HepG2 (cell line): ENCODE data around the gene CLDN19. TPM values are rescaled to one million over a fixed set of nuclear protein-coding genes. Genes with fewer than 3 reads are reported as not detected.

Experiments used
- ATAC-seq: fragments of 200-7000 bp; cut with Tn5 transposase; 3 replicates; pipeline ENCODE4 v1.9.1; 2020; ENCODE audit warnings: mild to moderate bottlenecking, moderate library complexity
- BruUV-seq: library from RNA; stranded (reverse); fragments of 400-500 nt; replicated peaks from 2 replicates; lab custom pipeline; 2021; lab: Mats Ljungman, UMichigan
- CTCF ChIA-PET: fragments of 300-600 bp; formaldehyde crosslinking; extraction: SDS; loops from one replicate; lab custom pipeline; 2021; ENCODE audit warnings: low total read pairs, inconsistent platforms, low intra/inter-chr PET ratio; lab: Yijun Ruan, JAX
- POLR2A ChIA-PET: fragments of 350-600 bp; sonication (Branson Sonifier 250); formaldehyde crosslinking; loops from one replicate; lab custom pipeline; 2020; ENCODE audit warnings: antibody characterized with exemption, inconsistent platforms; lab: Yijun Ruan, JAX
- DNase-seq: peaks from one replicate; pipeline ENCODE4 v3.0.0-alpha.2; 2015; ENCODE audit warnings: low spot score
- FAIRE-seq: peaks from 3 replicates; lab custom pipeline; 2011; peaks lifted over from hg19 to GRCh38; lab: Jason Lieb, UNC
- H2AFZ ChIP-seq: one replicate; pipeline ENCODE4 v1.6.1; 2011; ENCODE audit warnings: low read length, inconsistent platforms
- H3K27ac ChIP-seq: fragments of 300-600 bp; 3 replicates; pipeline ENCODE4 v1.8.0; 2011; ENCODE audit warnings: mixed run types, mild to moderate bottlenecking, mixed read lengths, low read length, inconsistent platforms; ENCODE audit not compliant: insufficient read depth; ENCODE audit errors: extremely low read length
- H3K27me3 ChIP-seq, 2 experiments: fragments of 200-600 bp in 1 of 2; 2 replicates in 1 of 2; 3 replicates in 1 of 2; pipeline versions ENCODE4 v1.6.0 to v1.8.0; 2011; ENCODE audit warnings: low read length in 2 of 2, mild to moderate bottlenecking in 2 of 2, moderate library complexity in 2 of 2, inconsistent platforms in 1 of 2; ENCODE audit not compliant: insufficient read depth in 2 of 2, control insufficient read depth in 1 of 2
- H3K36me3 ChIP-seq, 2 experiments: fragments of 200-600 bp in 1 of 2; replicated peaks in 1 of 2; 2 replicates in 1 of 2; 3 replicates in 1 of 2; pipeline versions ENCODE4 v1.5.1 to v1.8.0; 2011; ENCODE audit warnings: low read length in 2 of 2, inconsistent platforms in 1 of 2; ENCODE audit not compliant: insufficient read depth in 2 of 2, control insufficient read depth in 1 of 2
- H3K4me1 ChIP-seq: 2 replicates; pipeline ENCODE4 v1.5.1; 2012; ENCODE audit warnings: low read length, inconsistent platforms; ENCODE audit not compliant: insufficient read depth
- H3K4me2 ChIP-seq: 2 replicates; pipeline ENCODE4 v1.6.0; 2011; ENCODE audit warnings: low read depth, low read length, inconsistent platforms
- H3K4me3 ChIP-seq, 3 experiments: fragments of 200-600 bp in 1 of 3; sonication (generic), shearing (Covaris generic) in 1 of 3; replicated peaks in 1 of 3; 2 replicates each; pipeline ENCODE4 v1.5.1; 2011 to 2016; ENCODE audit warnings: low read length in 3 of 3, inconsistent platforms in 2 of 3, low read depth in 2 of 3, mild to moderate bottlenecking in 2 of 3, control low read depth in 1 of 3, mixed read lengths in 1 of 3; ENCODE audit not compliant: insufficient read depth in 1 of 3
- H3K79me2 ChIP-seq: one replicate; pipeline ENCODE4 v1.6.1; 2011; ENCODE audit warnings: low read length, inconsistent platforms; ENCODE audit not compliant: insufficient read depth
- H3K9ac ChIP-seq: 2 replicates; pipeline ENCODE4 v1.6.0; 2011; ENCODE audit warnings: mild to moderate bottlenecking, low read depth, low read length, inconsistent platforms; ENCODE audit not compliant: insufficient read depth
- H3K9me3 ChIP-seq: 2 replicates; pipeline ENCODE4 v1.5.1; 2012; ENCODE audit warnings: mild to moderate bottlenecking, low read length
- H4K20me1 ChIP-seq: 2 replicates; pipeline ENCODE4 v1.6.0; 2011; ENCODE audit warnings: inconsistent platforms, mild to moderate bottlenecking, low read length, moderate library complexity; ENCODE audit not compliant: insufficient read depth
- CEBPZ ChIP-seq: IDR thresholded peaks from 2 replicates; pipeline ENCODE4 v1.6.1; 2012; ENCODE audit warnings: low read length, improper control_type of control experiment
- GATAD1 ChIP-seq: IDR thresholded peaks from 2 replicates; pipeline ENCODE4 v1.6.1; 2016; ENCODE audit warnings: missing genetic modification reagents, missing compliant biosample characterization
- IKZF1 ChIP-seq: fragments of 450-650 bp; IDR thresholded peaks from 2 replicates; pipeline ENCODE4 v1.7.1; 2016
- KLF16 ChIP-seq, 2 experiments: sonication (generic) in 1 of 2; formaldehyde crosslinking in 1 of 2; IDR thresholded peaks; 2 replicates each; pipeline versions ENCODE4 v1.6.1 to v1.8.0; 2016 to 2023; ENCODE audit warnings: missing genetic modification reagents in 2 of 2, missing compliant biosample characterization in 1 of 2
- RBM39 ChIP-seq: fragments of 200-400 bp; formaldehyde crosslinking; IDR thresholded peaks from one replicate; pipeline ENCODE4 v1.6.1; 2018; ENCODE audit warnings: antibody characterized with exemption, mild to moderate bottlenecking, low read depth, low read length; ENCODE audit not compliant: poor library complexity, severe bottlenecking
- SAP130 ChIP-seq: IDR thresholded peaks from 2 replicates; pipeline ENCODE4 v1.6.1; 2016; ENCODE audit warnings: low read depth
- ZC3H4 ChIP-seq: sonication (generic); formaldehyde crosslinking; IDR thresholded peaks from 2 replicates; pipeline ENCODE4 v1.4.0; 2020; ENCODE audit warnings: missing genetic modification reagents, borderline replicate concordance
- ZNF484 ChIP-seq: sonication (generic); formaldehyde crosslinking; IDR thresholded peaks from 2 replicates; pipeline ENCODE4 v1.5.1; 2020; ENCODE audit warnings: mild to moderate bottlenecking, low read depth, missing genetic modification reagents, borderline replicate concordance
- ZNF574 ChIP-seq: sonication (generic); formaldehyde crosslinking; IDR thresholded peaks from 2 replicates; pipeline ENCODE4 v1.4.0; 2020; ENCODE audit warnings: missing genetic modification reagents
- ZNF709 ChIP-seq: sonication (generic); formaldehyde crosslinking; IDR thresholded peaks from 2 replicates; pipeline ENCODE4 v1.5.0; 2020; ENCODE audit warnings: mild to moderate bottlenecking, missing genetic modification reagents
- WGBS: methylation state at CpG from one replicate; pipeline ENCODE4 v1.1.6; 2017; ENCODE audit warnings: low lambda C conversion rate; 5-methylcytosine and 5-hydroxymethylcytosine counted together
- in situ Hi-C: cut with HindIII; loops from 2 replicates; pipeline ENCODE4 v1.10.0; 2017; ENCODE audit warnings: low pct_unique_long_range_greater_than_20kb; ENCODE audit not compliant: extremely low pct_ligation_motif_present
- intact Hi-C: fragments of 100-400 bp; cut with micrococcal nuclease; formaldehyde crosslinking; loops from one replicate; pipeline ENCODE4 v1.10.0; 2022; ENCODE audit not compliant: unreplicated experiment
- polyA plus RNA-seq, 8 experiments: library from polyadenylated mRNA; depleted of rRNA in 3 of 8; stranded (reverse) in 7 of 8; unstranded in 1 of 8; fragments of >200 nt; fragmentation: Illumina TruSeq in 4 of 8; extraction: Trizol in 4 of 8; gene quantifications; 2 replicates each; pipeline versions ENCODE4 v1.2.1 to v1.2.3, GENCODE V29; 2011 to 2016; ENCODE audit warnings: low read depth in 4 of 8, missing spikeins in 1 of 8, mixed read lengths in 1 of 8; ENCODE audit not compliant: insufficient read depth in 1 of 8
- total RNA-seq, 5 experiments: library from RNA; depleted of rRNA; stranded (reverse); fragments of >200 nt; fragmentation: Illumina TruSeq; extraction: Trizol; gene quantifications; 2 replicates each; pipeline ENCODE4 v1.2.3, GENCODE V29; 2016; ENCODE audit warnings: low read depth in 1 of 5
- TF ChIP-seq, protein P1 (sequence below): sonication (generic); formaldehyde crosslinking; IDR thresholded peaks from 2 replicates; pipeline ENCODE4 v1.8.0; 2022; ENCODE audit warnings: missing genetic modification reagents, low read depth, mild to moderate bottlenecking, borderline replicate concordance
- TF ChIP-seq, protein P2 (sequence below): sonication (generic); formaldehyde crosslinking; IDR thresholded peaks from 2 replicates; pipeline ENCODE4 v1.9.0; 2022; ENCODE audit warnings: low read depth, missing genetic modification reagents

Gene CLDN19
- total and polyA plus RNA-seq, 2 of the 13 experiments (the other 11 are each of a cell fraction or from before 2014, with no cell fraction given) = 5.0 to 7.6 TPM

- TF ChIP-seq KLF16 (CRISPR knock-in tag; IDR thresholded peaks at IDR 0.05) (no peak), CEBPZ (no peak), ZC3H4 (CRISPR knock-in tag) (no peak), SAP130 (CRISPR knock-in tag) (peak; percentile 59)
Measured at GRCh38 chr1:42767510-42768000, 27.5 kb upstream of the CLDN19 start (continued).

DNA sequence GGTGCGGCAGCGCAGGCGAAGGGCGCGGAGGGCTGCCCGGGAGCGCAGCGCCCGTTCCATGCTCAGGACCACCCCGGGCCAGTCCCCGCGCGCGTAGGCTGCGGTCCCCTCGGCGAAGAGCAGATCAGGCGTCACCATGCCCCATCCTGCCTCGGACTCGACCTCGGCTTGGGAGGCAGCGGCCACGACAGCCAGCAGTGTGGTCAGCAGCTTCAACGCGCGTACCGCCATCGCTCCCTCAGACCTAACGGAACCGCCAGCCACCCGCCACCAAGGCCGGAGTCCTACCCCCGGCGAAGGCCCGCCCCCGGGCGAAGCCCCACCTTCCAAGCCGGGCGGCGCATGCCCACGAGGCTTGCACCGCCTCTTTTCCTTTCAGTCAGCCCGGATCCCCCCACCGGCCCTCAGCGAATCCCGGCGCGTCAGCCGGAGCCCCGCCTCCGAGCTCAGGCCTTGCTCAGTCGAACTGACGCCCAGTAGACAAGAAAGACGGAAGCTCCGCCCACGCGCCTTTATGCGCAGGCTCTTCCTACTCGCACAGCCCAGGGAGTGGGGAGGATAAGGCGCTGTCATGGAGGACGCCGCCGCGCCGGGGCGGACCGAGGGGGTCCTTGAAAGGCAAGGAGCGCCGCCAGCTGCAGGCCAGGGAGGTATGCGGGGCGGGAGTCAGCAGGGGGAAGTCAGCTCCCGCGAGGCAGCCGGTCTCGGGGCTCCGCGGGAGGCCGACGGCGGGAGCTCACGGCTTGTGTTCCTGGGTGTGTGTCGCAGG is 26.9 kb upstream of the CLDN19 start, which contains the start of the genes C1orf50 and P3H1:
C1orf50 (plus strand) TSS at position 509 of the 769 bp plus-strand sequence; CDS start at position 572, 63 bp downstream.
P3H1 (minus strand) TSS at position 288 of the 769 bp plus-strand sequence; CDS start at position 231, 57 bp downstream.
- no peak within 1 kb of the TSS for H2AFZ ChIP-seq
- ATAC-seq (peak; percentile 94), FAIRE-seq (peak; percentile 96), DNase-seq (peak; percentile 98)
- peaks cover 71% of the 10 kb centered on the region for H3K79me2 ChIP-seq
- H3K9me3 ChIP-seq = no peaks in the 10 kb centered on the region
- WGBS = 0% methylated on average over 4 of the region's 82 CpGs
- BruUV-seq = no TSS peak
- in situ Hi-C loops (no loop called here), intact Hi-C loops (loop anchor here (2.0 to 5.0 kb wide), 2 partner anchors 50 to 80 kb away; partner anchors contain the start of genes ERMAP, SVBP and ZNF691)
- no peaks in the 10 kb centered on the region; the same call in 1 of the 2 replicates for H4K20me1 ChIP-seq
- peak within 1 kb of the TSS; percentile 95 to 99 (median 97) for H3K4me3 ChIP-seq
- peak within 1 kb of the TSS; percentile 88 for H3K4me2 ChIP-seq
- POLR2A ChIA-PET = interaction anchor here (0.6 to 2.8 kb wide), 28 partner anchors 10 to 553 kb away, joined by 3 to 33 read pairs (median 5); partner anchors contain the start of genes CLDN19, ERMAP, PPIH and SVBP
- H3K4me1 ChIP-seq = peaks cover 56% of the 10 kb centered on the region
- H3K27me3 ChIP-seq = peaks cover 0 to 4% of the 10 kb centered on the region in 2 experiments; a peak in 1 of 5 replicates
- peak within 1 kb of the TSS; percentile 93 for H3K9ac ChIP-seq
- CTCF ChIA-PET = no interaction called here
- H3K27ac ChIP-seq = peak within 1 kb of the TSS; percentile 77
- peaks cover 0 to 9% of the 10 kb centered on the region in 2 experiments; a peak in 3 of 5 replicates for H3K36me3 ChIP-seq
- TF ChIP-seq IKZF1 = no peak
- TF ChIP-seq ZNF574 (CRISPR knock-in tag) = peak; percentile 77
- peak; percentile 59 for TF ChIP-seq ZNF709 (CRISPR knock-in tag)
- no peak for TF ChIP-seq ZNF484 (CRISPR knock-in tag)
- TF ChIP-seq, protein P1, sequence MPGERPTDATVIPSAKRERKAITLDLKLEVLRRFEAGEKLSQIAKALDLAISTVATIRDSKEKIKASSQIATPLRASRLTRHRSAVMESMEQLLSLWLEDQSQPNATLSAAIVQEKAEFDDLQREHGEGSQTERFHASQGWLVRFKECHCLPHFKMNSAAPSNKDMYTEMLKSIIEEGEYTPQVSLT = no peak; the same call in 1 of the 2 replicates
- TF ChIP-seq RBM39 = peak; percentile 39
- TF ChIP-seq GATAD1 (CRISPR knock-in tag) = peak; percentile 76
- TF ChIP-seq, protein P2, sequence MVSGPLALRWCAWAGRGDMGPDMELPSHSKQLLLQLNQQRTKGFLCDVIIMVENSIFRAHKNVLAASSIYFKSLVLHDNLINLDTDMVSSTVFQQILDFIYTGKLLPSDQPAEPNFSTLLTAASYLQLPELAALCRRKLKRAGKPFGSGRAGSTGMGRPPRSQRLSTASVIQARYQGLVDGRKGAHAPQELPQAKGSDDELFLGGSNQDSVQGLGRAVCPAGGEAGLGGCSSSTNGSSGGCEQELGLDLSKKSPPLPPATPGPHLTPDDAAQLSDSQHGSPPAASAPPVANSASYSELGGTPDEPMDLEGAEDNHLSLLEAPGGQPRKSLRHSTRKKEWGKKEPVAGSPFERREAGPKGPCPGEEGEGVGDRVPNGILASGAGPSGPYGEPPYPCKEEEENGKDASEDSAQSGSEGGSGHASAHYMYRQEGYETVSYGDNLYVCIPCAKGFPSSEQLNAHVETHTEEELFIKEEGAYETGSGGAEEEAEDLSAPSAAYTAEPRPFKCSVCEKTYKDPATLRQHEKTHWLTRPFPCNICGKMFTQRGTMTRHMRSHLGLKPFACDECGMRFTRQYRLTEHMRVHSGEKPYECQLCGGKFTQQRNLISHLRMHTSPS (CRISPR knock-in tag) = no peak
